ENCODE data around the gene IGIP.
A peak's percentile ranks its signal among the peaks of the same experiment; 100 is the strongest.

IGIP gene

DNA sequence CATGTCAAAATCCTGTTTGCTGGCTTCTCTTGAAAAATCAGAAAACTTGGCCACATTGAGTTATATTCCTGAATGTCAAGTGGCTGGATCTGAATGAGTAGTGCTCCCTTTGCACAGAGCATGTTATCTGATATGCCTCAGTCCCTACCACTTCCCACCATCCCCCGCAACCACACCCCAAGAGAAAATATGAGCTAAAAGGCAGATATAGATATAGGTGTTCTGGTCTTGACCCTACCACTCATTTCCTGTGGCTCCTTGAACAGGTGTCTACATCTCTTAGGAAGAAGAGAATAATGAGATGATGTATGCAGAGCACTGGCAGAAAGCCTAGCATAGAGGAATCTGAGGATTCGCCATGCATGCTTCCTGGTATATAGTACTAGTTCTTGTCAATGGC is 42.6 kb downstream of the IGIP start:
- DNase-seq: no peak

DNA sequence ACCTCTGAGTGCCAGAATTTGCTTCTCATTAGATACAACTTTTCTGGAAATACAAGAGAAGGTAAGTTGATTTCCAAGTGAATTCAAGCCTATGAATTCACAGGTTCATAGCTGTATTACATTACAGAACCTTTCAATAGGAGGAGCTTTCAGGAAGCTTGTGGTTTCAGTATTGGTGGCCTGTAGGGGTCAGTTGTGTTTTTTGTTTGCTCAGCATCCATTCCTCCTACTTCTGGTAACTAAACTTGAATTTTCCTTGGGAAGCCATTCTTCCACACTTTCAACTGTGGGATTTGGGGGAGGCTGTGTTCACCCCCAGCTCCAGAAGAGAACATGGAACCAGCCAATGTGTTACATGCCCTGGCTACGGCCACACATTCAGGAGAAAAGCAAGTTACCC is 43.7 kb downstream of the IGIP start:
- no peak for DNase-seq

DNA sequence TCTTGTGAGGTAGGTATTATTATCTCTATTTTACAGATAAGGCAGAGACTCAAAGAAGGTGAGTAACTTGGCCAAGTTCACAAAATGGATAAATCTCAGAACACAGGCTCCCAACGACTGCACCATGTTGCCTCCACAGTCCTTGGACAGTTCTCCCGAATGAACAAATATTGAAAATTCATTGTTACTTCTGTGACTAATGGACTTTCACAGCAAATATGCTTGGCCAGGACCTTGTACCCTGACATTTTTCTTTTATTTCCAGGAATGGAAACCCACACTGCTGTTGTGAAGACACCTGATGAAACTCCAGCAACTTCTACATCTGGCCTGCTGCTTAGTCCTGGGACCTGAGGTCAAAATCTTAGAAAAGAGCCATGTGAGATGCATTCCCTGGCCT is 46.7 kb downstream of the IGIP start:
- DNase-seq: no peak

DNA sequence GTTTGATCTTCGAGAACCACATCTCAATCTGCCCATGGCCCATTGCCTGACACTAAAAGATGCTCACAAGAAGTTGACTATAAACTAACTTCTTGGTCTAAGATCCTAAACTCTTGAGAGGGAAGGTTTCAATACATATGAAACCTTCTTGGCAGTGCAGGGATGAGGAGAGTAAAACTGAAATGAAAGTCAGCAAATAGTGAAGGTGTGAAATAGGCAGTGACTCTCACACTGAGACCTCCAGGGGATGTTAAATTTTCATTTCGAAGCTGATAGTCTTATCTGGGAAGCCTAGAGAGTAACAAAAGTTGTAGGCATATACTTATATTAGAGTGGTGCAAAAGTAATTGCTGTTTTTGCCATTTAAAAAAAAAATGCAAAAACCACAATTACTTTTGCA is 48.3 kb downstream of the IGIP start:
- no peak for DNase-seq

DNA sequence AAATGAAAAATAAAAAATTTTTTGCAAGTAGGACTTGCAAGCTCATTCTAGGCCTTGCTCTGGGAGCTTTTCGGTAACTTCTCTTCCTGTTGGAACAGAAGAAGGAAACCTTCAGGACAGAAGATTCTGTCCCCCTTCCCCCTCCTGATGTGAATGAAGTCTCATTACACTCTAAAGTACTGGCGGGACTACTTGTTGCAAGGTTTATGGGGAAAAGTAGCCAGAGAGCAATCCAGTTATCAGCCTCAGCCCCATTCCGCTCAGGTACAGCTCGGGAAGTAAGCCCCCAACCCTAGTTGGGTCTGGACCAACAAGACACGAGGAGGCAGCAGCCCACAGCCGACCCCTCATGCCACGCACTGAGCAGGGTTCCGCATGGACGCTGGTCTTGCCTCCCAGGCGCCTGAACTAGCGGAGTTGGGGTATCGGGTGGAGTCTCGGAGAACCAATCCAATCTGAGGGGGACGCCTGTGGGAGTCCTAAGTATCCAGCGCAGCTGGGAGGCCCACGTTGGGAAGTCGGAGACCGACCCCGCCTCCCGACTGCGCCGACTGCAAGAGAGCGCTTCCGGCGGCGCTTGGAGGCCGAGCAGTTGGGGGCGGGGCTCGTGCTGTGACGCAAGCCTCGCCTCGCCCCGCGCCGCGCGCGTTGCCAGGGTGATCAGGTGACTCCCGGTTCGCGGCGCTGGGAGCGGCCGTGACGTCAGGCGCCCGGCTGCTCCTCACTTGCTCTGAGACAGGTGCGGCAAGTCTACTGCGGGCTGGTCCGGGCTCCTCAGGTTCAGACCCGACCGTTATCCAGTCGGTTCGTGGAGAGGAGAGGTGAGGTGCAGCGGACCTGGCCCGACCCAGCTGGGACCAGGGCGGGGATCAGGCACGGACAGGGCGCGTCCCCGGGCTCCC is 49.0 kb downstream of the IGIP start, which contains the start of gene CYSTM1:
CYSTM1 (plus strand) TSS at position 724 of the 902 bp plus-strand sequence. CDS start 19,278 bp downstream, outside the sequence.
- peak; percentile 98 for DNase-seq

DNA sequence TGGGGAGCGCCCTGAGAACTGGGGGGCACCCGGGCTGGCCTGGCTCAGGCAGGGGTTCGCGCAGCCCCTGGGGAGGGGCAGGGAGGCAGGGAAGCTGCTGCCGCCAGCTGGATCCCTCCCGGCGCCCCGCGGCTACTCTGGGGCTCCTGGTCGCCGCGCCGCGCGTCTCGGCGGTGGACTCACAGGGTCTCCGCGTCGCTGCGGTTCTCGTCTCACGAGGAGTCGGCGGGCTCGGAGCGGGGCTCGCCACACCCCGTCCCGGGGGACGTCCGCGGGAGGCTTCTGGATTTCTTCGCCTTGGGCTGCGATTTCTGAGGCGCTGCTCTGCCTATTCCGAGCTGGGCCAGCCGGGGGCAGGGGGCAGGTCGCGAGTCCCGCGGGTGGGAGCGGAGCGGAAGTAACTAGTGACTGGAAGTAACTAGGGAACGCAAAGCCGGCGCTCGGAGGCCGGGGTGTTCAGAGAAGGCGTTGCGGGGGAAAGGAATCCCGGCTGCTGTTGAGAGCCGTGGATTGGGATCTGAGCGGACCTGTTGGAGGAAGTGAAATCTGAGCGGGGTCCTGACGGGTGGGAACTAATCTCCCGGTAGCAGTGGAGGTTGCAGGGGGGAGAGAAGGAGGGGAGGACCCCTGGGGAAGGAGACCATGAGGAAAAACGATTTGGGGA is 49.8 kb downstream of the IGIP start:
- DNase-seq: peak; percentile 69

DNA sequence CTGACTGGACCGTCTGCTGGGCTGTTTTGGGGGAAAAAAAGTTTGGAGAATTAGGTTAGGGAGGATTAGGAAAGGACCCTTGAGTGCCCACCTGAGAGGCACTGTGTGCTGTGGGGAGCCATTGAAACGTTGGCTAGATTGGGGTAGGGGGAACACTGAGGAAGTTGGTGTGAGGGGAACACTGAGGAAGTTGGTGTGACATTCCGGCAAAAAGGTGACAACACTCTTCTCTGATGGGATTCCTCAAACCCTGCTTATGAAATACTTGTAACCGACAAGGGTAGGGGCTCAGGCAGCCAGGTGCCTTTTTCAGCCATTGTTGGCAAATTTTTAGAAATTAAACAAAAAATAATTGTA is 50.3 kb downstream of the IGIP start:
- DNase-seq: no peak

DNA sequence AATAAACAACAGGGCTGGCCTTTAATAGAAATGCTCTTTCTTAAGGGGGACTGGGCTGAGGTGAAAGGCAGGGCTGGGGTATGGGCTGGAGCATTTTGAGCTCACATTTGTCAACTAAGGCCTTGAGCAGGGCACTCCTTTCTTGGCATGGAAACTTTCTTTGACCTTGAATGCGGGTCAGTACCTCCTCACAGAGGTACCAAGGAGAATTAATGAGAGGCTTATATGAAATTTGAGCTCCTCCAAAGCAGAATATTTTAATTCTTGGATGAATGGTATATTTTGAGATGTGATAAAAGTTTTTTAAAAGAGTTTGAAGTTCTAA is 52.3 kb downstream of the IGIP start:
- DNase-seq: no peak

DNA sequence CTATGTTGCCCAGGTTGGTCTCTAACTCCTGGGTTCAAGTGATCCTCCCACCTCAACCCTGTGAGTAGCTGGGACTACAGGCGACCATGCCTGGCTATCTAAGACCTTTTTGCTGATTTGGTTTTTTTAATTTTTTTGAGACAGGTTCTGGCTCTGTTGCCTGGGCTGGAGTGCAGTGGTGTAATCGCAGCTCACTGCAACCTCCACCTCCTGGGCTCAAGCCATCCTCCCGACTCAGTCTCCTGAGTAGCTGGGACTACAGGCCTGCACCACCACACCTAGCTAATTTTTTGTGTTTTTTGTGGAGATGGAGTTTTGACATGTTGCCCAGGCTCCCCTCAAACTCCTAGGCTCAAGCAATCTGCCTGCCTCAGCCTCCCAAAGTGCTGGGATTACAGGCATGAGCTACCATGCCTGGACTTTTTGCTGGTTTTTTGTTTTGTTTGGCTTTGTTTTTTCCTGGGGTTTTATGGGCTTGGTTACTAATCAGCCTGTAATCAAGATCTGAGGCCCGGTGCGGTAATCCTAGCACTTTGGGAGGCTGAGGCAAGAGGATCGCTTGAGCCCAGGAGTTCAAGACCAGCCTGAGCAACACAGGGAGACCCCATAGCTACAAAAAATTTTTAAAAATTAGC is 52.9 kb downstream of the IGIP start:
- no peak for DNase-seq

All from CD4-positive, alpha-beta T cell treated with Interleukin-17A for 4 hours (primary cell).